HG03558 (cell line): Measurements from ENCODE around the gene NPTX1.

Experiments
- ATAC-seq: cut with Tn5 transposase; IDR thresholded peaks from one replicate; pipeline ENCODE4 v1.9.1; 2021; ENCODE audit warnings: moderate number of reproducible peaks; ENCODE audit not compliant: unreplicated experiment; ENCODE audit errors: extremely low read depth

NPTX1 gene

DNA sequence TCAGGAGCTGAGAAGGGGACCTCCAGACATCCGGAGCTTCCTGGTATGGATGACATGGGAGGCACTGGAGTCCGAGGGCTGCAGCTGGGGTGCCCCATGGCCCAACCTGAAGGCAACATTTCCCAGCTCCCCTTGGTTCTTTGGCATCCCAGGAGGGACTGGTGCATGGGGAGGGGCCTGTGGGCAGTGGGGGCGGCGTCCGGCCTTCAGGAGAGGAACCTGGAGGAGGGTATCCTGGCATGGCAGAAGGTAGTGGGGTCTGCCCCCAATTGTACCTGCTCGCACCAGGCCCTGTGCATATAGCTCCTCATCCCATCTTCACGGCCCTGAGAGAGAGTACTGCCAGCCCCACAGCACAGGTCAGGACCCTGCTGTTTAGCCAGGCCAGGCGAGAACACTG is 11.9 kb downstream of the NPTX1 start:
- ATAC-seq = no peak

DNA sequence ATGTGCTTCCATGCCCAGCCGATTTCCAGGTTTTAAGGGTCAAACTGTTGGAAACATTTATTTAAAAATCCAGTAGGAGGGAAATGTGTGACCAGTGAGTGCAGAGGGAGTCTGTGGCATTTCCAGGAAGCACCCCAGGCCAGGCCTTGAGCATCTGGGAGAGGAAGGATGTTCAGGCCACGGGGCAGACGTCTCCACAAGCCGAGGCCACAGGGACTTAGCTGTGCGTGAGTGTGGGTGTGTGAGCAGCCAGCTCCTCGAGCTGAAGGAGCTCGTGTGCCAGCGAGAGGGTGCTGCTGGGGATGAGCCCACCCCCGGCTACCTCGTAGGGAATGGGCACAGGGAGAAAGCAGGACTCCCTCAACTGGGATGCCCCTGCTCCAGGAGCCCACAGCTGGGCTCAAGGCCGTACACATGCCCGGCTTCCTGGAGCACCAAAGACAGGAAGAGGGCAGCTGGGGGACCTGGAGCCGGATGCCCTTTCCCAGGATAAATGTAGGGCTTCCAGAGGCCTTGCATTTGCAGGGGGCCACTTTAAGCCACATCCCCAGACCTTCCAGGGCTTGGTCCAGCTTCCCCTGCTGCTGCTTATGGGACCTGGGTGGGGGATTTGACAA is 12.5 kb downstream of the NPTX1 start:
- ATAC-seq = no peak

- no peak for ATAC-seq
These were observed 14.8 kb downstream of the NPTX1 start for GRCh38 chr17:80461528-80462160.

DNA sequence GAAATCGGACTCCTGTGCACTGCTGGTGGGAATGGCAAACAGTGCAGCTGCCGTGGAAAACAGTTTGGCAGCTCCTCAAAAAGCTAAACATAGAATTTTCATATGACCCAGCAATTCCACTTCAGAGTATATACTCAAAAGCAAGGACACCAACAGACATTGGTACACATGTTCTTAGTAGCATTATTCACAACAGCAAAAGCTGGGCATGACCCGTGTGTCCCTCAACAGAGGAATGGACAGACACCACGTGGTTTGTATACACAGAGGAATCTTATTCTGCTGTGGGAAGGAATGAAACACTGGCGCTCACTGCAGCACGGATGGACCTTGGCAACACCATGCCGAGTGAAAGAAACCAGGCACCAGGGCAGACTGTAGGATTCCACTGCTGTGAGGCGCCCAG is 16.0 kb downstream of the NPTX1 start:
- ATAC-seq = no peak

GRCh38 chr17:80459234-80459633 is 17.2 kb downstream of the NPTX1 start:
- ATAC-seq = no peak

- no peak for ATAC-seq
These were observed 18.4 kb downstream of the NPTX1 start for GRCh38 chr17:80458016-80458415.

GRCh38 chr17:80457236-80457856 is 19.1 kb downstream of the NPTX1 start:
- no peak for ATAC-seq

DNA sequence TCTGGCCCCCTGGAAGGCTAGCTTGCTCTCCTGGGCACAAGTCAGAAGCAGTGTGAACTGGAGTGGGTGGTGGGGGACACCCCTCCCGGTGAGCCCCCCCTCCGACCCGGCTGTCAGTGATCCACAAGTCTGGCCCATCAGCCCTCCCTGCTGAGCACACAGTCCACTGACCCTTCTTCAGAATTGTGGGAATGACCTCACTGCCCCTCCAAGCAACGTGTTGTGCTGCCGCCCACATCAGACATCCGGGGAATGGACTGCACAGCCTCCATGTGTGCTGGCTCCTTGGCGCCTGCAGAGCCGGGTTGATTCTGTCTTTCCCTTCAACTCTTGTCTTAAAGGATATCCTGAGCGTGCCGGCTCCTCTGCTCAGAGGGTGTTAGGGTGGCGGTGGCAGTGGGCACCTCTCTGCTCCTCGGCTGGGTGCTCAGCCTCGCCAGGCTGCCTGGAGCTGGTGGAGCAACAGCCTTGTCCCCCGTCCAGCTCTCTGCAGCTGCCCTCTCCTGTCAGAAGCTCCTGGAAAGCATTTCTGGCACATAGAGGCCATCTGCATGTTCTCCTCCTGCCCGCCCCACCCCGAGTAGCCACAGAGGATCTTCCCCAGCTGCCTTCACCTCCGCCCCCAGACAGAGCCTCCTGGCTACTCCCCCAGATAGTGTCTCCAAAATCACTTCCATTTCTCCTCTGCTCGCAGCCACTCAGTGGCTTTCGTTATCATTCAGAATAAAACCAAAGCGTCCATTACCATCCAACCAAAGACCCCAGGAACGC is 19.8 kb downstream of the NPTX1 start:
- ATAC-seq = no peak

DNA sequence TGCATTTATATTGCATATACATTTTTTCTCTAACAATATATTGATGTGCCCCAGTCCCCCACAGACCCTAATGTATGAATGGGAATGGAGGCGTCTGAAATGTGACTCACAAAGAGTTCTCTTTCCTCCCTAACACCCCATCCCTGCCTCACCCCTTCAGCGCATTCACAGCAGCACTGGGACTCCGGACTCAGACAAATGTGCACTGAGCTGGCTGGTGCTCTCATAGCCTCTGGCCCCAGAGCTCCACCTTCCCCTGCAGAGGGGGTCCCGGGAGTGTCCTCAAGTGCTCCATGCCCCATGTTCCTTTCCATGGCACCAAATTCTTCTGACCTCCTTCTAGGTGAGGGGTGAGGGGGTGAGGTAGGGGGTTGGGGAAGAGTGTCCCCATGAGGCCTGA is 20.6 kb downstream of the NPTX1 start:
- no peak for ATAC-seq

DNA sequence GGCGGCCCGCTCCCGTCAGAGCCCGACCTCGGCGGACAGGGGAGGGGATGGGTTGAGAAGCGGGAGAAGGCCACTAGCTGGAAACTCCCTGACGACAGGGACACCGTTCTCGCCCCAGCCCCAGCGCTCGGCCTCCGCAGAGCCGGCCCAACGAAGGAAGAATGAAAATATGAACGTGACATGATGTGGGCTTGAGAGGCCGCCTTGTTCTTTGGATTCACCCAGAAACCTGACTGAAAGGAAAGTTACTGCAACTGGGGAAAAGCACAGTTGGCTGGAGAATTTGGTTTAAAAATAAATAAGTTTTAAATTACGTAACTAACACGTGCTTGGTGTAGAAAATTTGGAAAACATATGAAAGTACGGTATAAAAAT is 21.1 kb downstream of the NPTX1 start:
- ATAC-seq = no peak

- peak; percentile 67 for ATAC-seq
These were observed 21.7 kb downstream of the NPTX1 start for GRCh38 chr17:80454557-80455335.

- ATAC-seq = no peak
These were observed 22.3 kb downstream of the NPTX1 start for GRCh38 chr17:80453998-80454556.

GRCh38 chr17:80453126-80453997 is 23.0 kb downstream of the NPTX1 start:
- ATAC-seq = no peak

- ATAC-seq = no peak
These were observed 24.1 kb downstream of the NPTX1 start for GRCh38 chr17:80452173-80452915.

- no peak for ATAC-seq
These were observed 25.2 kb downstream of the NPTX1 start for GRCh38 chr17:80451104-80451775.

- no peak for ATAC-seq
These were observed 26.4 kb downstream of the NPTX1 start for GRCh38 chr17:80449930-80450576.

GRCh38 chr17:80449194-80449929 is 27.0 kb downstream of the NPTX1 start:
- no peak for ATAC-seq
